GM18870 (cell line): Measurements from ENCODE around the gene ADISSP.

Experiments used
- ATAC-seq: cut with Tn5 transposase; IDR thresholded peaks from one replicate; pipeline ENCODE4 v1.9.1; 2021; ENCODE audit warnings: moderate library complexity; ENCODE audit not compliant: unreplicated experiment

Gene ADISSP

DNA sequence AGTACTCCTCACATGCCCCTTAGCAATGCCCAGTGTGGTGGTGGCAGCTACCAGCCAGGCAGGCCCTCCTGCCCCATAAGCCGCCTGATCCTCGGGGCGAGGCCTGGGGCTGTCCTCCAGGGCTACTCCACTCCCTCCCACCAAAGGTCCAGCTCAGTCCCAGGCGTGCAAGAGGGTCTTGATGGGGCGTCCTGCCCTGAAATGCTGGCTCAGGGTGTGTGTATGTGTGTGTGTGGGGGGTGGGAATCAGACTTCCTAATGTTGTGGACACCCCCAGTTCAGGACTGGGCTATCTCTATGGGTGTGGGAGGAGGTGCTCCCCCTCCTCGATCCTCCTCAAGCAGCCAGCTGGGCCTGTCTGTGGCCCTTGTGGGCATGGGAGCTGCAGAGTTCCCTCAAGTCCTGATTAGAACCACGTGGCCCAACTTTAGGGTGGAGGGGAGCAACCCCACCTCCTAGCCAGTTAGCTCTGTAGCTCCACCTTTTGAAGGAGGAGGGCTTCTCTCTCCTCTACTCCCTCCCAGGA is 27.6 kb downstream of the ADISSP start:
- ATAC-seq: no peak

DNA sequence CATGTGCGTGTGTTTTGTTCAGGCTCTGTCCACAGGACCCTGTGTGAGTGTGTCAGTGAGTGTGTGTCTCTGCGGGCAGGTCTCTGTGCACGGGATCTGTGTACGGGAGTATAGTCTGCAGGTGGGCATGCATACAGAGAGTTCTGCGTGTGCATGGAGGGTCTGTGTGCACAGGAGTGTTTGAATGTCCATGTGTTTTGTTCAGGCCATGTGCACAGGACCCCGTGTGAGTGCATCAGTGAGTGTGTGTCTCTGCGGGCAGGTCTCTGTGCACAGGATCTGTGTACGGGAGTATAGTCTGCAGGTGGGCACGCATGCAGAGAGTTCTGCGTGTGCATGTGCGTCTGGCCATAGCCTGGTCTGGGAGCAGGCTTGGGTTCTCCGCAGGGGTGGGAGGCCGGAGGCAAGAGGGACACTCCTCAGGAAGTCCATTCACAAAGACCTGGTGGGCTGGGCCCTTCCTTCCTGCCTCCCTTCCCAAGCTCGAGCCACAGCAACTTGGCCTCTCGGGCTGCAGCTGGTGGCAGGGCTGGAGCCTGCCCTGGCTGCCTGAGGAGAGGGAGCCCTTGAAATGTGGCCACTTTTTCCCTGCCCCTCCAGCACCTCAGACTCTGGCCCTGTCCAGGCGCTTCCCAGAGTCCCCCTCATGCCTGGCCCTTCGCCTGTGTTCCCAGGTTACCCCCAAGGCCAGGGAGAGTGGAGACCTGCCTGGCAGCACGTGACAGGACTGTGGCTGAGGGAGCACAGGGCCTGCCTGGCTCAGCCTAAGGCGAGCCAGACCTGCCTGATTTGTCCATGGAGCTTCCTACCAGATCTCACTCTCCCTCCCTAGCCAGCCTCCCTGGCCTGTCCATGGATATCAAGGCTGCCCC is 28.3 kb downstream of the ADISSP start:
- ATAC-seq: no peak

DNA sequence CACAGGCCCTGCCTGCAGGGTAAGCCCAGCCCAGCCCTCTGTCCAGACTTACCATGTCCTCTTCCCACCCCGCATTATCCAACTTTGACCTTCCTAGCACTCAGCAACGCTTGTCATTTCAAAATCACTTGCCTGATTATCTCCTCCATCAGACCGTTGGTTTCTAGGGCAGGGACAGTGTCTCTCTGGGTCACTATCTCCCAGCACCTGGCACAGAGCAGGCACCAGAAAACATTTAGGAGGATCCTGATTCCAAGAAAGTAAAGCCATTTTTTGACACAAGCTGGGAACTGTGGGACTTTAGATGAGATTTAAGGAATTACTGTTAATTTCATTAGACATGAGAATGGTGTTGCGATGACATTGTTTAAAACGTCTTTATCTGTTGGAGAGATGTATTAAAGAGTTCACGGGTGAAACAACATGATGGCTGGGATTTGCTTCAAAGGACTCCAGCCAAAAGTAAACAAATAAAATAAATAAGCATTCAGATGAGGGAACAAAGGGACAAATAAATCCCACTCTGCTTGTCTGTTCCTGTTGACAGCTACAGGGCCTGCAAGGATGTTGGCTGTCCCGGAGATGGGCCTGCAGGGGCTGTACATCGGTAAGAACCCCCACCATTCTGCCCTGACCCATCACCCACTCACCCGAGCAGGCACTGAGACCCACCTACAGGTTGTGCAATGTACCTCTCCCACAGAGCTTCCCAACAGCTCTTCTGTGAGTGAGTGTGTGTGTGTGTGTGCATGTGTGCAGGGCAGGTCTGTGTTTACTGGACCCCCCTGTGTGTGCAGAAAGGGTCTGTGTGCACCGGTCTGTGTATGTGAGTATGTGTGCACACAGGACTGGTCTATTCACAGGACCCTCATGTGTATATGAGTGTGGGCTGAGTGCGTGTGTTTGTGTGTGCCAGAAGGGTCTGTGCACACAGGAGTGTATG is 29.2 kb downstream of the ADISSP start:
- ATAC-seq: no peak

DNA sequence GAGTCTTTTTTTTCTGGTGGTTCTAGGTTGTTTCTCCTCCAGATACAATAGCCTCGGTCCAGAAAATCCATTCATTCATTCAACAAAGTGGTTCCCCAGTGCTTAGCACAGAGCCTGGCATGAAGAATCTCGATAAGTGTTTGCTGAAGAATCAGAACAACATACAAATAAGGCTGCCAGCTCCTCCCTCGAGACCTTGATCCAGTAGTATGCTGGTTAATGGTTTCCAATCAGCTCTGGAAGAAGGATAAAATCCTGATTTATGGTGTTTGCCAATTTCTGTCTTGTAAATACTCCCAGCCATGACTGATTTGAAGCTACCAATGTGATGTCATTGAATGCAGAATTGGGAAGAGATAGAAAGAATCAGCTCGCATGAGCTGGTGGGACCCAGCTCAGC is 31.8 kb downstream of the ADISSP start:
- no peak for ATAC-seq

DNA sequence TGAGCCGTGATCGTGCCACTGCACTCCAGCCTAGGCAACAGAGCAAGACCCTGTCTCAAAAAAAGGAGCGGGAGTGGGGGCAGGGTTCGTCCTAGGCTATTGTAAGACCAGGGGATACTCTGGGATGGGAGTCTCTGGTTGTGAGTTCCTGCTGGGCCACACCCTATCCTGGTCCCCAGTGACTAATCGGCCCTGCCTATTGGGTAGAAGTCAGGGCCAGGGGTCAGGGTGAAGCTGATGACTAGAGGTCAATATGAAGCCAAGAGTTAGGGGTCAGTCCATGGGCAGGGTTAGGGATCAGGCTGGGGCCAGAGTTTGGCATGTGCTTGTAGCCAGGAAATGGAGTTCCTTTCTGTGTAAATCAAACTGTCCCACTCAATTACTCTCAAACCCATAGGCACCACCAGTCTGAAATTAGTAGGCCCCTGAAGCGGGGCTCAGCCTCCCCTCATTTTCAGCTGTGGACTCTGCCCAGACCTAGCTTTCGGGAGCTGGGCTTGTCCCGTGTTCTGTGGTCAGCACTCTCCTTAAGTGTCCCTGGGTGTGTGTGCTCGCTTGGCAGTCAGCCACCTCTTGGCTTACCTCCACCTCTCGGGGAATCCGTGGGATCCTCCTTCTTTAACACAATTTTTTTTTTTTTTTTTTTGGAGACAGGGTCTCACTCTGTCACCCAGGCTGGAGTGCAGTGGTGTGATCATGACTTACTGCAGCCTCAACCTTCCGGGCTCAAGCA is 33.3 kb downstream of the ADISSP start:
- ATAC-seq: no peak

DNA sequence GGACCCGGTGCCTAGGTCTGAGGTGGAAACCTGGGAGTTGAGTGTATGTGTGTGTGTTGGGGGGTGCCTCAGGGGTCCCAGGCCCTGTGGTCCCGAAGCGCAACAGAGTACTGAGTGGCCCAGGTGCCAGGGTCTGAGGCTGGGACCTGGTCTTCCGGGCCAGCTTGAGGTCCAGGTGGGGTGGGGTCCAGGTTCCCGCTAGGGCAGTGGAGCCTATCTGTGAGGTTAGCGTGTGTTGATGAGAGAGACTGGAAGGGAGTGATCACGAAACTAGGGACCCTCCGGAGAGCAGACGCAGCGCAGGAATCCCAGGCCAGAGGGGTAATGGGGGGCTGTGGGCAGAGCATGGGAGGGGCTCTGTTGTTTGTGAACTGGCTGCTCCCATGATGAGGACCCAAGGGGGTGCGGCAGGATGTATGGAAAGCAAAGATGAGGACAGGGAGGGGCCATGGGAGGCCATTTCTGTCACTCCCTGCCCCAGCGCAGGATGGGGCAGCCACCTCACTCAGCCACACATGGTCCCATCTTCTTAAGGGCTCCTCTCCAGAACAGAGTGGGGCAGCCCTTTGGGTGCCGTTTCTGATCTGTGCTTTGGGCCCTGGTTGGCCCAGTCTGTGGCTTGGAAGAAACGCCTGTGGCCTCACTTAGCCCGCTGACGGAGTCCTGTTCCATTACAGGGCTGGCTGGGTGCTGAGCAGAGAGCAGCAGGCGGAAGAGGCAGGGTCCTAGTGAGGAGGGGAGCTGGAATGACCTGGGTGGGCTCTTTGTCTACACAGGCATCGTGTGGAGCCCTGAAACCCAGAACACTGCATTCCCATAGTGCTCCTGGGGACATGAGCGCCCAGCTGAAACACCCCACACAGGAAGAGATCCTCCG is 34.2 kb downstream of the ADISSP start:
- no peak for ATAC-seq

DNA sequence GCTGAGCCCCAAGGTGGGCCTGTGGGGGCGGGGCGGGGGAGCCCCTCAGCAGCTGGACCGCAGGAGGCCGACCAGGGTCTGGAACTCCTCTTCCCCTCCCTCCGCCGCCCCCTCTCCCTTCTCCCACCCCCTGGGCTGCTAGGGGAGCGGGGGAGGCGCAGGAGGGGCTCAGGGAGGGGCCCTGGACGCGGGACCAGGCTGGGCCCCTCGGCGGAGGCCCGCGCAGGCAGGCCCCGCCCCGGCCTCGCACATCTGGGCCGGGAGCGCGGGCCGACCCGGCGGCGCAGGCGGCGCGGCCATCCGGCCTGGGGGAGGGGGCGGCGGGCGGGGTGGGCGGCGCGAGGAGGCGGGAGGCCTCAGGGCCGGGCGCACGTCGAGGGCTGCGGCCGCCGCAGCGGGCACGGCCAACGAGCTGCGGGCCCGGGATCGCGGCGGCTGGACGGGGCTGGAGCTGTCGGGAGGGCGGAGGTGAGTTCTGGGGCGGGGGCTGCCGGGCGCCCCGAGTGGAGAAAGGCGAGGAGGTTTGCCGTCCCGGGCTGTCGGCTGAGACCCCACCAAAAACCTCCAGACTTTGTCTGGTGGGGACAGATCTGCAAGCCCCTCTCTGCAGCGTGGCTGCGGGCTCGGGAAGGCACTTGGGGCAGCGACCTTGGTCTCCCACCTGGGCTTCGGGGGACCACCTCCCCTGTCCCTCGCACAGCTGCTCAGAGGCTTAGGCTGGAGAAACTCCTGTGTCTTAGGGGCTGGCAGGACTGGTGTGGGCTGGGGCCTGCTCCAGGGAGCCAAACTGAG is 35.0 kb downstream of the ADISSP start, which contains the start of gene HSPA12B:
HSPA12B (plus strand) TSS at position 359 of the 792 bp plus-strand sequence. CDS start 5,990 bp downstream, outside the sequence.
- no peak for ATAC-seq

DNA sequence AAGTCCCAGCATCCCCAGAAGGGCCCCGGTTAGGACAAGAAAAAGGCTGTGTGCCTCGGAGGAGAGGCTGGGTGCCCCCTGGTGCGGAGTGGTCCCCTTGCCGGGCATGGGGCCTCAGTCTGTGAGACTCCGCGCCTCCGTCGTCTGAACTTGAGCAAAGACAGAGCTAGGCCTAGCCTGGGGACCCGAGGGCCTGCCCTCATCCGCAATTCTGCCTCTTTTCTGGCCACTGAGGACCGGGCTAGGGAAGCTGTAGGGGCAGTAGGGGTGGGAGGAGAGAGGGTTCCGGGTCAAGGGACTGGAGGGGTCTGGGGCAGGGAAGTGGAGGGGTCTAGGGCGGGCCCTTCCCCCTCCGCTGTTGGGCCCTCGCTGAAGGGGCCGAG is 35.6 kb downstream of the ADISSP start:
- no peak for ATAC-seq

DNA sequence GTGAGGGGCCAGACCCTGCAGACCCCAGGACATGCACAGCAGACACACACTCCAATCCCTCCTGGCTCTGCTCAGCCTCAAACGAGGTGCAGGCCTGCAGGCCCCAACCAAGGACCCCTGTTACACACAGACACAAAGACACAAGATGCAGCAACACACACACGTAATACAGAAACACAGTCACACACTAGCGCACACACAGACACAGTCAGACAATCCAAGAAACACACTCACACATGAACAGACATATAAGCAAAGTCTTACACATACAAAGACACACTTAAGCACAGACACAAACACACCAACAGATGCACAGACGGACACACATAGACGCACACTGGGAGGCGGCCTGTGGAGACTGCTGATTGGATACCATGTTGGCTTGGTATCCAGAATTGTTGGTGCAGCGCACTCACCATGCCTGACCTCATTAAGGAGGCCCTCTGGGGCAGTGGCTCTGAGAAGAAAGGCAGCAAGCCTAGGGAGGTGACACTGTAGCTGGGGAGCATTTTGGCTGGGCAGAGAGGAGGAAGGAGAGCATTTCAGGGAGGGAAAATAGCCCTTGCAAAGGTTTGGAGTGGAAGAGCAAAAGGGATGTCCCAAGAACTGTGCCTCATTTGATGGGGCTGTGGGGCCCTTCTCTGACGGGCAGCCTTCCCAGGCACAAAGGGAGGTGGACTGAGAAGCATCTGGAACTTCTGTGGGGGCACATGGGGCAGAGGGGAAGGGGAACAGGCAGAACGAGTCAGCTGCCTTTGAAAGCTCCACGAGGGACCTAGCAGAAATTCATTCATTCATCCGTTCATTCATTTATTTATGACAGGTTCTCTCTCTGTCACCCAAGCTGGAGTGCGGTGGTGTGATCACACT is 36.5 kb downstream of the ADISSP start:
- no peak for ATAC-seq

DNA sequence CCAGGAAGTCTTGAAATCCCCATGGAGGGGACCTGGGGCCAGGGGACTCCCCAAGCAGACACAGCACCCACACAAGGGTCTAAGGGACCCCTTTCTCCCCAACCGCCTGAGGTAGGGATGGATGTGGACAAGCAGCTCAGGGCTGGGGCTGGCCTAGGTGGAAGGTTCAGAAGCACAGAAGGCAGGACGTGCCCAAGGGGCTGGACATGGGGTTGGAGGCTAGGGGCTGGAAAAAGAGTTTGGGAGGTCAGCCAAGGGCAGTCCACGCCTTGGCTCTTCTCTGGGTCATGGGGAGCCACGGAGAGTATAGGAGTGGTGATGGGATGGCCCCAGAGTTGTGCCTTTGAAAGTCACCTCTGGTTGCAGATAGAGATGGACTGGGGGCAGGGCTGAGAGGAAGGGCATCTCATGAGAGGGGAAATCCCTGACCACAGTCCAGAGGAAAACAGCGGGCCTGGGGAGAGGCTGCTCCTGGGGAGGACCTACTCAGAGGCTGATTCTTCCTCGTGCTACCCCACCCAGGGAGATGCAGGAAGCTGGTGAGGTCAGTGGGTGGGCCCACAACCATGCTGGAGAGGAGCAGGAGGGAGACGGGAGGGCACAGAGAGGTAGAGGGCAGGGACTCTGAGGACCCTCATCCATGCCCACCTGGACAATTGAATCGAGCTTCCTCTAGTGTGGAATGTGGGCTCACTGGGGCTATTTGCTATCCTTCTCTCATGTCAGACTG is 37.6 kb downstream of the ADISSP start:
- ATAC-seq: no peak

DNA sequence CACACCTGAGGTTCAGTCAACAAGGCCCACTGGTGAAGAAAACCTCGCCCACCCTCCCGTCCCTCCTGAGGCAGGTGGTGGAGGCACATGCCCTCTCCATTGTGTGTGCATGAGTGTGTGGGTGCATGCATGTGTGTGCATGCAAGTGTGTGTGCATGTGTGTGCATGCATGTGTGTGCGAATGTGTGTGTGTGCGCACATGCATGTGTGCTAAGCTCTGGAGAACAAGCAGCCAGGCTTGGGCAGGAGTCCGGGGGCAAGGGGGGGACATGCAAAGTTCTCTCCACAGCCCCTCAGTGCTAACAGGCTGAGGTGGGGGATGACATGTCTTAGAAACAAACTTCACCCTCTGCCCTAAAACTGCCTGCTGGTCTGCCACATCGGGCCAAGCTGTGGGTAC is 38.2 kb downstream of the ADISSP start:
- ATAC-seq: no peak

DNA sequence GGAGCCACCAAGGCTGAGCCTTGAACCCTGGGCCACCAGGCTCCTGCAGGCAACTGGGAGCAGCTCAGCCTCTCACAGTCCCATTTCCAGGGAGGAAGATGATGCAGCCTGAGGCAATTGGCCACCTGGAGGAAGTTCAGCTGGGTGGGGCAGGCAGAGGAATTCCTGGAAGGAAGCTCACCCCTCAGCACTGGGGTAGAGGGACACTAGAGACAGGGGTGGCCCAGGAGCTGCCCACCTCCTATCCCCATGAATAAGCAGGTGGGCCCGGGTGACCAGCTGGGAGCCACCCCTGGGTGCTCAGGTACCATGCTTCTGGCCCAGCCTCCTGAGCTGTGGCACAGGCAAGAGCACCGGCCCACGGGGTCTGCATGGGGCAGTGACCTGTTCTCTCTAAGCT is 38.7 kb downstream of the ADISSP start:
- no peak for ATAC-seq

DNA sequence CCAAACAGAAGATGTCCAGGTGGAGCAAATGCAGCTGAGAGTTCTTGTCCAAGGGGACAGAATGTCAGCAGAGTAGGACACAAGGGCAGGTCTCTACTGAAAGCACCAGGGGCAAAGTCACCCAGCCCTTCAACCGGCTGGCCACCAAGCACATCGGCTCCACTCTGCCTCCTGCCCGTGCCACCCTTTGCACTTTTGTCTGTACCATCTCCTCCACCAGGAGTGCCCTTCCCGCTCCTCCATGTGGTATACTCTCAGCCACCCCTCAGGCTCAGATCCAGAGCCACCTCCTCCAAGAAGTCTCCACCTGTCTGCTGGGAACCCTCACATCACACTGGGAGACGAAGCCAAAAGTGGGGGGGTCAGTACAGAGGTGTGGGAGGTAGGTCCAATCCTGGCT is 39.2 kb downstream of the ADISSP start:
- ATAC-seq: no peak

DNA sequence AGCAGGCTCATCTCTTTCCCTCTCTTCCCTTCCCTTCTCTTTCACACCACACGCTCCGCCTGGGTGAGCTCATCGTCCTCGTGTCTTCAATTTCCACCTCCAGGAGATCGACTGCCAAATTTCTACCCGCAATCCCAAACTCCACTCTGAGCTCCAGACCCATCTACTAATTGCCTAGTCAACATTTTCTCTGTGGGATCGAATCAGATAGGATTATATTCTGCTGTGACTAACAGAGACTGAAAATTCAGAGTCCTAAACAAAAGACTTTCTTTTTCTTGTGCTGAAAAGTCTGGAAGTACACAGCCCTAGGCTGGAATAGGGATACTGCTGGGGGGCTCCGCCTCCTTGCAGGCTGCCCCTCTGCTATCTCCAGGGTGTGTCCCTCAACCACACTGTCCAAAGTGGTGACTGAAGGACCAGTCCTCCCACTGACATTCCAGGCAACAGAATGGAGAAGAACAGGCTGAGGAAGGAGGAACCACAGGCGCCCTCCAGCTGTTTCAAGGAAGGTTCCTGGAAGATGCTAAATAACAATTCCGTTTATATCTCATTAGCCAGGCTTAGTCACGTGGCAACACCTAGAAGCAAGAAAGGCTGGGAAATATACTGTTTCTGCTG is 40.0 kb downstream of the ADISSP start:
- ATAC-seq: no peak

DNA sequence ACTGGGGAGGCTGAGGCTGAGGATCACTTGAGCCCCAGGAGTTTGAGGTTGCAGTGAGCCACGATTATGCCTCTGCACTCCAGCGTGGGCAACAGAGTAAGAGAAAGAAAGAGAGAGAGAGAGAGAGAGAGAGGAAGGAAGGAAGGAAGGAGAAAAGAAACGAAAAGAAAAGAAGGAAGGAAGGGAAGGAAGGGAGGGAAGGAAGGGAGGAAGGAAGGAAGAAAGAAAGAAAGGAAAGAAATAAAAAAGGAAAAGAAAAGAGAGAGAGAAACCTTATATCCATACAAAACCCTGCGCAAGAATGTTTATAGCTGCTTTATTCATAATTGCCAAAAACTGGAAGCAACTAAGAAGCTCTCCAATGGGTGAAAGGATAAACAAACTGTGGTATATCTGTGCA is 43.2 kb downstream of the ADISSP start:
- no peak for ATAC-seq

DNA sequence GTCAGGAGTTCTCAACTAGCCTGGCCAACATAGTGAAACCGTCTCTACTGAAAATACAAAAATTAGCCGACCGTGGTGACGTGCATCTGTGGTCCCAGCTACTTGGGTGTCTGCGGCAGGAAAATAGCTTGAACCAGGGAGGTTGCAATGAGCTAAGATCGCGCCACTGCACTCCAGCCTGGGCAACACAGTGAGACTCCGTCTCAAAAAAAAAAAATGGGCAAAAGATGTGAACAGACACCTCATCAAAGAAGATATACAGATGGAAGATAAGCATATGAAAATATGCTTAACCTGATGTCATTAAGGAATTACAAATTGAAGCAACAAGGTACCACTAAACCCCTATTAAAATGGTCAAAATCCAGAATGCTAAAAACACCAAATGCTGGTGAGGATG is 44.3 kb downstream of the ADISSP start:
- ATAC-seq: no peak

DNA sequence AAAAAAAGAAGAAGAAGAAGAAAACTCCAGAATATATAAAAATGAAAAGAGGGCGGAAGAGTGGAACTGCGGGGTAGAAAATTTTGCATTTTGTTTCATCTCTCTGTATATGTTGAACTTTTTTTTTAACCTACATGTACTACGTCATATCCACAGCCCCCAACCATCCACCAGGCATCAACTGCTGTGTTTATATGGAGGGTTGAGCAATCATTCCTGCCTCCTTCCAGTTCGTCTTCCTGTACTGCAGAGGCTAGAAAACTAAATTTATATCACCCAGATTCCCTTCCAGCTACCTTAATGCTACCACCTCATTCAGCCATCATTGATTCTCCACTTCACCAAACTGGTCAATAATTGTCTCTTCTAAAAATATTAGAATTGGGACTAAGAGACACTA is 45.6 kb downstream of the ADISSP start:
- ATAC-seq: no peak
